SK-N-DZ (cell line): ENCODE results near the gene THEM4.
"Not testable (repeated sequence)": the region's sequence is repeated elsewhere in the genome, so short reads cannot be mapped to it uniquely, and the experiment has no call there.

Experiments used
- DNase-seq: peaks from one replicate; pipeline ENCODE4 v3.0.0-alpha.2; 2015; ENCODE audit warnings: low spot score

Gene THEM4

DNA sequence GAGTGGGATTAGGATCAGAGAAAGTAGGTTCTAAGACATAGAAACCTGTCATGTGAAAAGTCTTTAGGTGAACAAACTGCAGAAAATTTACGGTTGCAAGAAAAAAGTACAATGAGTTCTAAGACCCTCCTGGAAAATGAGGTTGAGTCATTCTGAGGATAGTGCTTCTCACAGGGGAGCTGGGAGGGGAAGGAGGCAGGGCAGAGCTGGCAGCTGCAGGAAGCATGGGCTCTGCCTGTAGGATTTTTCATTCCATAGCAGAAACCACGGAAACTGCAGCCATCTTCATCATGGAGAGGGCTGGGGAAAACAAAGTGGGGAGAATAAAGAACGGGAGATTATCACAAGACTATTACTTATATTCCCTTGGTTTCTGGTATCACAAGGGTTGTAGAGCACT is 25.8 kb upstream of the THEM4 start:
- DNase-seq: no peak

DNA sequence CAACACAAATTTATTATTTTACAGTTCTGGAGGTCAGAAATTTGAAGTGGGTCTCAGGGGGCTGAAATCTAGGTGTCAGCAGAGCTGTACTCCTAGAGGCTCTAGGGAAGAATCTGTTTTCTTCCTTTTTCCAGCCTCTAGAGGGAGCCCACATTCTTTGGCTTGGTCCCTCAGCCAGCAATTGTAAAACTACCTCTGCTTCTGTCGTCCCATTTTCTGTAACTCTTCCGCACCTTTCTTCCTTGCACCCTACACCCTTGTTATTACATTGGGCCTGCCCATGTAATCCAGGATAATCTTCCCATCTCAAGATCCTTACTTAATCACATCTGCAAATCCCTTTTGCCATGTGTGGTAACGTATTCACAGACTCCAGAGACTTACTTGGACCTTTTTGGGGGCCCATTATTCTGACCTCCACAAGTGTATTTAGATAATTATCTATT is 24.8 kb upstream of the THEM4 start:
- DNase-seq: peak; percentile 67

DNA sequence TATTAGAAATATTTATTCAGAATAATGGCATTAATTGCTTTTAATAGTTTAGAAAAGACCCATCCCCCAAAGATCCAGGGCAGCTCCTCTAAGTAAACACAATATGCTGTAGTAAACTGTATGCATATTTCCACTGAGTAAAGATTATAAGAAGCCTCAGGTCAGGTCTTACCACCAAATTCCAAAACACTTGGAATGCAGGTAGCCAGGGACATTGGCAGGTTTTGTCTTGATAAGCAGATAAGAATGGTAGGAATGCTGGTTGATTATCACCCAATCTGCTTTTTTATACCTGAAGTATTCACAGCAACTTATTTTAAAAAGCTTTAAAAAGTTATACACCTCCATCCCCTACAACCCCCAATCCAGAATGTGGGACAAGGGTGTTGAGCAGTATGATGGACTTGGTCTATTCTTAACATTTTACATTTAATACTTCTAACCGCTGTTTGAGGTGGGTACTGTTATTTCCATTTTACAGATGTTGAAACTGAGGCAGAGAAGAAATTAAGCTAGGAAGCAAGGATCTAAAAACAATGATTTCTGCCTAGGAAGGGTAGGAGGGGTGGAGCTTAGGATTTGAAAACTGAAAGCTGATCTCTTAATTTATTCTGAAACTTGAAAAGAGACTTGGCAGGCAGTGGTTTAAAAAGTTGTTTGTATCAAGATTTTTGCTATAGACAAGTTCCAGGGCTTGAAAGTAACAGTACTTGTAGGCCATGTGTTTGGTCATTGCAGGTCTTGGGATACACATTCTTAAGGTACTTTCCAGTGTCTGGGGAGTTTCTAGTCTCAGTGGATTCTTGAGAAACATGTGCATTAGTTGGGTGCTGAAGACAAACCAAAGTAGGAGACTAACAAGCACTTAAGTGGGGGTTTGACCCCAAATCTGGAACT is 15.6 kb upstream of the THEM4 start:
- no peak for DNase-seq

DNA sequence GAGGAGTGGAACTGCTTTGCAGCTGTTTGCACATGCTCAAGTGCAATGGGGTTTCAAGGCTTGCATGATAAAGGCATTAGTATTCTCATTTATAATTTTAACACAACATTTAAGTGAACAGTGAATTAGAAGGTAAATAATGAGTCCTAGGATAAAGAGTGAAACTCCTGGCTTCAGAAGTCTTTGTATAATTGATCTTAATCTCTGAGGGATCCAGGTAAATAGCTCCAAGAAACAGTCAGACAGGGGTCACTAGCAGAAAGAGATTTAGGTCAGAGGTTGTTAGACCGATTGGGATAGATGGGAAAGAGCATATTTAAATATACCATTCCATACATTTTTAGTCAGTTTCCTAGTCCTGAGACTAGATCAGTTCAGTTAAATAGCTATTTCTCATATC is 14.1 kb upstream of the THEM4 start:
- no peak for DNase-seq

DNA sequence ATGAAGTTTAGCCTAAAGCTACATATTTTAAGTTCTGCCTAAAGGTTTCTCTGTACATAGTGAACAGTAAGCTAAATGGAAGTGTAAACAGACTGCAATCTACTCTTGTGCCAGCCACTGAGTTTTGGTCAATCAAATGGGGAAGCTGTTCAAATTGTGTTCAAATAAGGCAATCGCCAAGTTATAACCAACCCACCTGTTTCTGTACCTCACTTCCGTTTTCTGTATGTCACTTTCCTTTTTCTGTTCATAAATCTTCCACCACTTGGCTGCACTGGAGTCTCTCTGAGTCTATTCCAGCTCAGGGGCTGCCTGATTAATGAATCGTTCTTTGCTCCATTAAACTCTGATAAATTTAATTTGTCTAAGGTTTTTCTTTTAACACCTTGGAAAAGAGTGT is 10.8 kb upstream of the THEM4 start:
- no peak for DNase-seq

DNA sequence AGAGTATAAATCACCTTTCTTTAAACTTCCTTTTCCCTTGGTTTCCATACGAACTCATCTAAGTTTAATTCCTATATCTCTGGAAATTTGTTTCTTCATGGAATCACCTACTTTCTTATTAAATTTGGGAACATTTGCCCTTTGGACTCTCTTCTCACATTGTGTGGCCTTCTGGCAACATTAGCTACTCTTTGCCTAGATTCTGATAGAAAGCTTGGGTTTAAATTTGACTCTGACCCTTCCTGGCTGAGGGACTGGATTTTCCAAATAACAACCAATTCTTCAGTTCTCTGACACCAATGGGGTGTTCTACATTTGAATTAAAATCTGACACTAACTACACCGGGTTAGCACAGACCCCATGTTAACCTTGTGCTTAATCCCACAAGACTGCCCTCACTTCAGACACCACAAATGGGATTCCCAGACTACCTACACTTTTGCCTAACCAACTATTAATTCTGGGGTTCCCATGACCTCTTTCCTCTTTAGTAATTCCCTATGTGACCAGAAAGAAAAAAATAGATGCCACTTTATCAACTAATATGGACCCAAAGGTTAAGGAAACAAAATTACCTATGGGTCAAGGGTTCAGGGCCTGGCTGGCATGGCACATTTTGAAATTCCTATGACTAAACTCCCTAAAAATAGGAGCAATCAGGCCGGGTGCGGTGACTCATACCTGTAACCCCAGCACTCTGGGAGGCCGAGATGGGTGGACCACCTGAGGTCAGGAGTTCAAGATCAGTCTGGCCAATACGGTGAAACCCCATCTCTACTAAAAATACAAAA is 9.7 kb upstream of the THEM4 start:
- no peak for DNase-seq

DNA sequence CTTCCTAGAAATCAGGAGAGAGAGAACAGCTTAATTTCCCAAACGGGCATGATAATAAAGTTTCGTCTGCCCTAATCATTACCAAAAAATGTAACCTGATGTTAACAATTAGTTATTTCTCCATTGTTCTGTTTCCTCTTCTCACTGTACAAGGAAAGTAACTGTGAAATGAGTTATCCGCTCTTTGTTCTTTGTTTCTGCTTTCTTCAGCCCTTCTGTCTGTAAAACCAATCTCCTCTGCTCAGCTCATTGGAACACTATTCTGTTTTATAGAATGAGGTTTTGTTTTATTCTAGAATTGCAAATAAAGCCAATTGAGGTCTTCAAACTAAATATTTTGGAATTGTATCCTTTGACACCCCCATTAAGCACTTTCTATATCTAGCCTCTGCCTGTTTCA is 8.8 kb upstream of the THEM4 start:
- DNase-seq: no peak

DNA sequence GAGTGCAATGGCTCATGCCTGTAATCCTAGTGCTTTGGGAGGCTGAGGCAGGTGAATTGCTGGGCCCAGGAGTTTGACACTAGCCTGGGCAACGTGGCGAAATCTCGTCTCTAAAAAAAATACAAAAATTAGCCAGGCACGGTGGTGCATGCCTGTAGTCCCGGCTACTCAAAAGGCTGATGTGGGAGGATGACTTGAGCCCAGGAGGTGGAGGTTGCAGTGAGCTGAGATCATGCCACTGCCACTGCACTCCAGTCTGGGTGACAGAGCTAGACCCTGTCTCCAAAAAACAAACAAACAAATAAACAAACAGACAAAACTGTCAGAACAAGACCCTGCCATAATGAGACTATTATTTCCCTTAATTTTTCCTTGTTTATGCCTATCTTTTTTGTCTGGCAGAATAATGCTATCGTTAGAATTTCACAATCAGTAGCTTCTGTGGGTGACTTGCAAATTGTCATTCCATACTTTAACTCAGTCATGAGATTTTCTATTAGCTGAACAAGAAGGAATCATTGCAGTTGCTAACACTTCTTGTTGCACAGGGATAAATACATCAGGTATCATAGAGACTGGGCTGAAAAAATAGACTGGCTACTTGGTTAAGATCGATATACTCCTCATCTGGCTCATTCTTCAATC is 7.5 kb upstream of the THEM4 start:
- no peak for DNase-seq

DNA sequence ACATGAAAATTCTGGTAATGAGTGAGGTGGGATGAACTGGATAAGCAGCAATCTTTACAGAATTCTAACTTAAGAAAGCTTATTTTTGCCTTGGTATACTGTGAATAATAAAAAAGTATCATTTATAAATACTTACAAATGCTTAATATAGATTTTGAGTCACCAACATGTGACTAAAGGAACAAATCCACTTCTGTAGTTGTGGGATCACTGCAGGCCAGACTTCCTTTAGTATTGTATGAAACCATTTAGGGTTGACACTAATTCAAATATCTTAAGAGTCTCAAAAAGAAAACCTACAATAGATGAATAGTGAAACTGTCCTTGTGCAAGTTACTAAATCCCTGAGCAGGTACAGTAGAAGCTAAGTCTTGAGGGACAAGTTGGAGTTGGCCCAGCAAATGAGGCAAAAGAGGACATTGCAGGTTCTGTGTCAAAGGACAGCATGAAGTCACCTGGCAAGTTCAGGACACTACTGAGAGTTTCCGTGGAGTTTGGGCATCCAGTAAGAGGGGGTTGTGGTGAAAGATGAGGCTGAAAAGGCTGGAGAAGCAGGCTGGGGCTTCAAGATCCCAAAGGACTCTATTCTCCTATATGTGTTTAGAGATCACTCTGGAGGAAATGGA is 5.9 kb upstream of the THEM4 start:
- DNase-seq: no peak

DNA sequence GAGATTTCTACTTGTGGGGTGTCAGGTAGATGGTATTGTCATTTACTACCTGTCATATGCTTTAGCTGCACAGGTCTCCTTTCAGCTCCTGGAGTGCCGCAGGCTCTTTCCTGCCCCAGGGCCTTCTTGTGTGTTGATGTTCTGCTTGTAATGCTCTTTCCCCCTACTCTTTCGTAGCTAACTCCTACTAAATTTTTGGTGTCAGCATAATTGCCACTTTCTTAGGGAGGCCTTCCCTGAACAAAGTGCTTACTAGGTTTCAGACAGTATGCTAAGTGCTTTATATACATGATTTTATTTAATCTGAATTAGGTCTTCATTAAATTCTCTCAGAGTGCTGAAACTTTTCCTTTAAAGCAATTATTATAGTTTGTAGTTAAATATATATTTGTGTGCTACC is 4.8 kb upstream of the THEM4 start:
- no peak for DNase-seq

DNA sequence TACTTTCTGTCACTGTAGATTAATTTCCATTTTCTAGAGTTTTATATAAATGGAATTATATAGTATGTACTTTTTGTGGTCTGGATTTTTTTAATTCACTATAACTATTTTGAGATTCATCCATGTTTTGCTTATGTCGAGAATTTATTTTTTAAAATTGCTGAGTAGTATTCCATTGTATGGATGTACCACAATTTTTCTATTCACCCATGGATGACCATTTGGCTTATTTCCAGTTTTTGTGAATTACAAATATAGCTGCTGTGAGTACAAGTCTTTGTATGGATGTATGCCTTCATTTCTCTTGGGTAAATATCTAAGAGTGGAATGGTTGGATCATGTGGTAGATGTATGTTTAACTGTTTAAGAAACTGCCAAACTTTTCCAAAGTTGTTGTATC is 3.7 kb upstream of the THEM4 start:
- no peak for DNase-seq

DNA sequence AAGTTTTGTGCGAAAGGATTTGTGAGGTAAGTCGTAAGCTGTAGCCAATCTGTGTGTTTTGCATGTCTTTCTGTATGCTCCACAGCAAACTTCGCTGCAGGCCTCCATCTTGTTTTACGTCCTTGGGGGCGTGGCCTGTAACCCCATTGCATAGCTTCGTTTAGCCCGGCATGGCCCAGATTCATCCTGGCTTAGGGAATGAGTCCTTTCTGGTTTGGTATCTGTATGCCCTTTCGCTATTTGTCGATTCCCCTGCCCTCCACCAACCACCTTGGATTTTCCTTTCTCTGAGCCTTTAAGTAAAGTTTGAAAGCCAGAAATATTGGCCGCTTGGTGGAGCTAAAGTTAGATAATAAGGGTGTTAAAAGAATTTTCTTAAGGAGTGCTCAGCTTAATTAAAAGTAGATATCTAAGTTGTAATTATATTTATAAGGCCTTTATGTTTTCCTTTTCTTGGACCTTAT is 1.1 kb downstream of the THEM4 start:
- DNase-seq: peak; percentile 32

DNA sequence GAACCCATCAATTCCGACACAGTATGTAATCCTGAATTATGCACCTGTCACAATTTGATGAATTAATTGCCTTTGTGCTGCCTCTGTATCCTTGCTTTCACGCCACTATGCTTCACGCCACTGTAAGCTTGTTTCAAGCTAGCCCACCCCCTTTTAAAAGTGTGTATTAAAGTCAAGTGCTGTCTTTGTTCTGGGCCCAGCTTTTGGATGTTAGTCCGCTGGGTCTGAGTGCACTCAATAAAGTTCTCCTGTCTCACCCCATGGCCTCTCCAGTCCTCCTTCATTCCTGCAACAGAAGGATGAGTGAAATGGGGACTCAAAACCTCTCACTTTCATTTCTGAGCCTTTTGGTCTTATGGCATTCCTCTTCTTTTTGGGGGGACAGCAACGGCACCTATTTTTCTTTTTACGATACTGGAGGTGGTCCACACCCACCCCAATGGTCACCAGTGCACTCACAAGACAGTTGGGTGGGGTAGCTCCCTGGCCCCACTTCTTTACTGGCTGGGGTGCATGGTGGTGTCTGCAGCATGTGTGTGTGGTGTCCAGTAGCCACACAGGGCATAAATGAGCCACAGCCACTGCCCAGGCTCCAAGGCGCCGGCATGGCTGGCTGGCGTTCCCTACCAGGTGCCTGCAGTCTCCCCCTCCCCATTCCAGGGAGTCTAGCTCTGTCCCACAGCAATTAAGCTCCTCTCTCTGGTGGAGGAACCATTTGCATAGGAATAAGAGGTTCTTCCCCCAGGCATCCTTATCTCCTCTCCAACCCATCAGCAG is 1.8 kb downstream of the THEM4 start:
- no peak for DNase-seq

DNA sequence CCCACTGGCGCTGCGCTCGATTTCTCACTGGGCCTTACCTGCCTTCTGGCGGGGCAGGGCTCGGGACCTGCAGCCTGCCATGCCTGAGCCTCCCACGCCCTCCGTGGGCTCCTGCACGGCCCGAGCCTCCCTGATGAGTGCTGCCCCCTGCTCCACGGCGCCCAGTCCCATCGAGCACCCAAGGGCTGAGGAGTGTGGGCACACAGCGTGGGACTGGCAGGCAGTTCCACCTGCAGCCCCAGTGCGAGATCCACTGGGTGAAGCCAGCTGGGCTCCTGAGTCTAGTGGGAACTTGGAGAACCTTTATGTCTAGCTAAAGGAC is 3.0 kb downstream of the THEM4 start:
- not testable (repeated sequence) for DNase-seq

DNA sequence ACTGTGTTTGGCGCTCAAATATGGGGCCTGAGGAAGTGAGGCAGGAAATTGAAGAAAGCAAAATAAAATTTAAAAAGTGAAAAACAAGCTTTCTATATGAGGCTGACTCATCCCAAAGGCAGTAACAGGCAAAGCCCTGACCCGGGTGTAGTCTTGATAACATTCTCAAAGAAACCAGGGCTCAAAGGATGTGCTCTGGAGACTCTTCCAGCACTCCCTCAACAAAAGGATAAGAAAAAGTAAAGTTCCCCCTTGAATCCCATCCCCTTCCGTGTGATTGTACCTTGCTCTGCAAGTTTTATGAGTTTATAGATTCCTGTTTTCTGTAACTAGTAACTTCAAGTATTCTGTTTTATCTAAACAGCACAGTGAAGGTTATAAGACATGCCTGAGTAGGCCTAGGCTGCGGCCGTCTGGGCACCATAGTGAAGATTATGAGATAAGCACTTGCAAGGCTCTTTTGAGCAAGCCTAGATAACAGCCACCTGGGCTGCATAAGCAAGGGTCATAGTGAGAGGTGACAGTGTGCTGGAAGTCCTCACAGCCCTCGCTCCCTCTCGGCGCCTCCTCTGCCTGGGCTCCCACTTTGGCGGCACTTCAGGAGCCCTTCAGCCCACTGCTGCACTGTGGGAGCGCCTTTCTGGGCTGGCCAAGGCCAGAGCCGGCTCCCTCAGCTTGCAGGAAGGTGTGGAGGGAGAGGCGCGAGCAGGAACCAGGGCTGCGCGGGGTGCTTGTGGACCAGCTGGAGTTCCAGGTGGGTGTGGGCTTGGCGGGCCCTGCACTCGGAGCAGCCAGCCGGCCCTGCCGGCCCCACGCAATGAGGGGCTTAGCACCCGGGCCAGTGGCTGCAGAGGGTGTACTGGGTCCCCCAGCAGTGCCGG is 3.6 kb downstream of the THEM4 start:
- peak; percentile 93 for DNase-seq

DNA sequence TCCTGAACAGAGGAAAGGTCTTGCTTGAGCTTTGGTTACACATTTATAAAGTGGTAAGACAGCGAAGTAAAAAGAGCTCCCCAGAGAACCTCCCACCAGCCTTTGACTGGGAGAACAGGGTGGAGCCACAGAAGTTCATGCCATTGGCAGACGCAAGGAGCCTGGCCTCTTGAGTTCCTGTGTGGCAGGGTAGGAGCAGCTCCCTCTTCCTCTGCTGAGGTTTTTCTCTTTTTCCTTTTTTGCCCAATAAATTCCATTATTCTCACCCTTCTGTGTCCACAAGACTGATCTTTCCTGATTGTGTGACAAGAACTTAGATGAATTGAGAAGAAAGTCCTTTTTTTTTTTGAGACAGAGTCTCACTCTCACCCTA is 4.3 kb downstream of the THEM4 start:
- DNase-seq: peak; percentile 46

DNA sequence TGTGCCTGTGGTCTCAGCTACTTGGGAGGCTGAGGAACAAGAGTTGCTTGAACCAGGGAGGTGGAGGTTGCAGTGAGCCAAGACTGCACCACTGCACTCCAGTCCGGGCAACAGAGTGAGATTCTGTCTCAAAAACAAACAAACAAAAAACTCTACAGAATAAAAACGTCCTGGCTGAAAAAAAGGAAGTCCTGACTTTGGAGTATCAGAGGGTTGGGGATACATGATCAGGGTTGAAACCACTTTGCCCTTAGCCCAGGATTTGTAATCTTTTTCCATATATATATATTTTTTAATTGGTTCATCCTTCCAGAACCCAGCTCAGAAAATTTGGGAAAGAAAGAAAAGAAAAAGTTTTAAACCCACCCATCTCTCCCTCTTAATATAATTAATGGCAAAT is 6.5 kb downstream of the THEM4 start:
- DNase-seq: no peak

DNA sequence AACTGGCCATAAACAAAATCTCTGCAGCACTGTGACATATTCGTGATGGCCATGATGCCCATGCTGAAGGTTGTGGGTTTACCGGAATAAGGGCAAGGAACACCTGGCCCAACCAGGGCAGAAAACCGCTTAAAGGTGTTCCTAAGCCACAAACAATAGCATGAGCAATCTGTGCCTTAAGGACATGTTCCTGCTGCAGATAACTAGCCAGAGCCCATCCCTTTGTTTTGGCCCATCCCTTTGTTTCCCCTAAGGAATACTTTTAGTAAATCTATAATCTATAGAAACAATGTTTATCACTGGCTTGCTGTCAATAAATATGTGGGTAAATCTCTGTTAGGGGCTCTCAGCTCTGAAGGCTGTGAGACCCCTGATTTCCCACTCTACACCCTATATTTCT is 8.5 kb downstream of the THEM4 start:
- DNase-seq: not testable (repeated sequence)

DNA sequence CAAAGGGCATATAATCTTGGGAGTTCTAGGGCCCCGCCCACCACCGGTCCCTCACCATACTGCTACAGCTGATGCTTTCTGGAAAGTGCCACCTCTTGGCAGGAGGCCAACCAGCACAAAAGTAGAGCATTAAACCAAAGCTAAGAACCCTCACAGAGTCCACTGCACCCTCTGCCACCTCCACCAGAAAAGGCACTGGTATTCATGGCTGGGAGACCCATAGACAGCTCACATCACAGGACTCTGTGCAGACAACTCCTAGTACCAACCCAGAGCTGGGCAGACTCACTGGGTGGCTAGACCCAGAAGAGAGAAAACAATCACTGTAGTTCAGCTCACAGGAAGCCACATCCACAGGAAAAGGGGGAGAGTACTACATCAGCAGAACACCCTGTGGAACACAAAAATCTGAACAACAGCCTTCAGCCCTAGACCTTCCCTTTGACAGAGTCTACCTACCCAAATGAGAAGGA is 10.8 kb downstream of the THEM4 start:
- DNase-seq: no peak

DNA sequence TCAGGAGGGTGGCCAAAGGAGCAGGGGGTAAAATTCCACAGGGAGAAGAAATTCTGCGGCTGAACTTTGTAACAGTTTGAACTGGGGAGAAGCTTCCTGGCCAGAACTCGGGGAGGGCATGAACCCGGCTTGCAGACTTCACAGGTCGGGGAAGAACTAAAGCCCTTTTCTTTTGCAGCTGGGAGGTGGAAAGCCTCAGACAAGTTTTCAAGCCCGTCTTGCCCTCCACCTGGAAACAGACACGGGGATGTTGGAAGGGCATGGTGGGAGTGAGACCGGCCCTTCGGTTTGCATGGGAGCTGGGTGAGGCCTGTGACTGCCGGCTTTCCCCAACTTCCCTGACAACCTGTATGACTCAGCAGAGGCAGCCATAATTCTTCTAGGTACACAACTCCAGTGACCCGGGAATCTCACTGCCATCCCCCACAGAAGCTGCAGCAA is 11.3 kb downstream of the THEM4 start:
- DNase-seq: no peak
